SH-SY5Y (cell line): ENCODE measurements around the gene VPS52.

ENCODE experiments used
- GATA2 ChIP-seq: IDR thresholded peaks from 2 replicates; pipeline ENCODE4 v1.6.1; 2011; ENCODE audit warnings: mild to moderate bottlenecking, low read depth, low read length
- GATA3 ChIP-seq: IDR thresholded peaks from 2 replicates; pipeline ENCODE4 v1.6.1; 2011; ENCODE audit warnings: low read depth, mild to moderate bottlenecking, low read length, moderate library complexity

- no peak for TF ChIP-seq GATA2
- TF ChIP-seq GATA3: no peak
These were observed 68.1 kb downstream of the VPS52 start for GRCh38 chr6:33203443-33204164.
